ENCODE data around the gene ATP10D. TPM values are rescaled to one million over a fixed set of nuclear protein-coding genes. Genes with fewer than 3 reads are reported as not detected.

The ATP10D gene
- total and polyA plus RNA-seq, 7 donors: 1.1 to 6.1 (median 2.1) TPM

GRCh38 chr4:47560682-47561081, 75.6 kb downstream of the ATP10D start:
- ATAC-seq (no peak), DNase-seq (no peak)
- Histone ChIP-seq H3K36me3 (ENCODE audit: insufficient read depth in 1 of 2, low read depth in 1 of 2) (no peaks in the 10 kb centered on the region), H3K27me3 (ENCODE audit: insufficient read depth in 3 of 3, low read length in 2 of 3) (no peaks in the 10 kb centered on the region), H3K9me3 (no peaks in the 10 kb centered on the region), H3K4me1 (no peaks in the 10 kb centered on the region), H3K27ac (no peak overlapping the region), H3K4me3 (no peak overlapping the region)
- 85 to 96% (median 89%) methylated on average over 1 of the region's 1 CpG for WGBS, 3 donors
- no peak for TF ChIP-seq CTCF (IDR thresholded peaks at IDR 0.05)
- intact Hi-C loops (cut with DNase I): no loop called here

GRCh38 chr4:47561331-47561730, 76.3 kb downstream of the ATP10D start:
- no peak for TF ChIP-seq CTCF (IDR thresholded peaks at IDR 0.05)
- 33 to 96% (median 59%) methylated on average over 1 of the region's 1 CpG for WGBS, 3 donors
- Histone ChIP-seq H3K4me3 (no peak overlapping the region), H3K36me3 (ENCODE audit: insufficient read depth in 1 of 2, low read depth in 1 of 2) (no peaks in the 10 kb centered on the region), H3K27me3 (ENCODE audit: insufficient read depth in 3 of 3, low read length in 2 of 3) (no peaks in the 10 kb centered on the region), H3K9me3 (no peaks in the 10 kb centered on the region), H3K4me1 (no peaks in the 10 kb centered on the region), H3K27ac (no peak overlapping the region)
- intact Hi-C loops (cut with DNase I): no loop called here
- DNase-seq (no peak), ATAC-seq (no peak)

- no peak for ATAC-seq
- no peak overlapping the region for H3K27ac ChIP-seq
- intact Hi-C loops (cut with DNase I): no loop called here
- WGBS, 3 donors: 59 to 70% (median 61%) methylated on average over 3 of the region's 3 CpGs
- H3K36me3 ChIP-seq (ENCODE audit: insufficient read depth in 1 of 2, low read depth in 1 of 2): peaks cover 0 to 8% of the 10 kb centered on the region in 2 donors
- no peaks in the 10 kb centered on the region for H3K9me3 ChIP-seq
- H3K4me1 ChIP-seq: no peaks in the 10 kb centered on the region
- no peaks in the 10 kb centered on the region for H3K27me3 ChIP-seq (ENCODE audit: insufficient read depth in 3 of 3, low read length in 2 of 3)
- no peak for DNase-seq
- TF ChIP-seq CTCF (IDR thresholded peaks at IDR 0.05): no peak
- no peak overlapping the region for H3K4me3 ChIP-seq
Observed at GRCh38 chr4:47562297-47562696, 77.2 kb downstream of the ATP10D start.

GRCh38 chr4:47566566-47566965, 81.5 kb downstream of the ATP10D start:
- intact Hi-C loops (cut with DNase I): no loop called here
- DNase-seq (no peak), ATAC-seq (no peak)
- H3K27ac ChIP-seq: no peak overlapping the region
- WGBS, 3 donors: 86 to 90% (median 89%) methylated on average over 2 of the region's 2 CpGs
- no peak overlapping the region for H3K4me3 ChIP-seq
- H3K9me3 ChIP-seq: no peaks in the 10 kb centered on the region
- no peaks in the 10 kb centered on the region for H3K4me1 ChIP-seq
- peaks cover 2 to 19% of the 10 kb centered on the region in 2 donors for H3K36me3 ChIP-seq (ENCODE audit: insufficient read depth in 1 of 2, low read depth in 1 of 2)
- no peaks in the 10 kb centered on the region for H3K27me3 ChIP-seq (ENCODE audit: insufficient read depth in 3 of 3, low read length in 2 of 3)
- no peak for TF ChIP-seq CTCF (IDR thresholded peaks at IDR 0.05)

GRCh38 chr4:47566969-47567368, 81.9 kb downstream of the ATP10D start:
- intact Hi-C loops (cut with DNase I): no loop called here
- Histone ChIP-seq H3K4me3 (no peak overlapping the region), H3K27me3 (ENCODE audit: insufficient read depth in 3 of 3, low read length in 2 of 3) (no peaks in the 10 kb centered on the region), H3K27ac (no peak overlapping the region), H3K9me3 (no peaks in the 10 kb centered on the region), H3K36me3 (ENCODE audit: insufficient read depth in 1 of 2, low read depth in 1 of 2) (peaks cover 2 to 19% of the 10 kb centered on the region in 2 donors), H3K4me1 (no peaks in the 10 kb centered on the region)
- TF ChIP-seq CTCF (IDR thresholded peaks at IDR 0.05): no peak
- ATAC-seq: no peak
- DNase-seq: no peak

Measured in psoas muscle (tissue), 8 donors.